ENCODE measurements around the gene SLC35A5.

Gene SLC35A5

GRCh38 chr3:112594856-112595255 lies 33.0 kb downstream of the SLC35A5 start:
- Histone ChIP-seq H4K20me1 (ENCODE audit: insufficient read depth, low read length) (no peaks in the 10 kb centered on the region), H3K4me1 (ENCODE audit: low read length) (no peaks in the 10 kb centered on the region), H2AFZ (ENCODE audit: low read length) (no peak overlapping the region), H3F3A (ENCODE audit: insufficient read depth, low read length) (no peaks in the 10 kb centered on the region), H3K9me2 (replicated peaks; ENCODE audit: insufficient read depth, low read length) (no peaks in the 10 kb centered on the region), H3K4me2 (ENCODE audit: low read depth, low read length) (no peak overlapping the region), H3K79me2 (ENCODE audit: low read length) (no peaks in the 10 kb centered on the region), H3K9me3 (replicated peaks; ENCODE audit: insufficient read depth, low read length) (no peaks in the 10 kb centered on the region), H3K4me3 (ENCODE audit: low read length) (no peak overlapping the region), H3K27ac (ENCODE audit: low read length) (no peak overlapping the region), H3K9ac (ENCODE audit: low read length) (no peak overlapping the region), H3K36me3 (replicated peaks; ENCODE audit: insufficient read depth, low read length) (no peaks in the 10 kb centered on the region), H3K27me3 (replicated peaks; ENCODE audit: insufficient read depth, low read length) (no peaks in the 10 kb centered on the region)
- DNase-seq = no peak
- no peak for TF ChIP-seq CTCF (IDR thresholded peaks at IDR 0.05; ENCODE audit: low read length)
- TF ChIP-seq EZH2 (optimal IDR thresholded peaks at IDR 0.05; ENCODE audit: low read depth, low read length) = no peak

DNA sequence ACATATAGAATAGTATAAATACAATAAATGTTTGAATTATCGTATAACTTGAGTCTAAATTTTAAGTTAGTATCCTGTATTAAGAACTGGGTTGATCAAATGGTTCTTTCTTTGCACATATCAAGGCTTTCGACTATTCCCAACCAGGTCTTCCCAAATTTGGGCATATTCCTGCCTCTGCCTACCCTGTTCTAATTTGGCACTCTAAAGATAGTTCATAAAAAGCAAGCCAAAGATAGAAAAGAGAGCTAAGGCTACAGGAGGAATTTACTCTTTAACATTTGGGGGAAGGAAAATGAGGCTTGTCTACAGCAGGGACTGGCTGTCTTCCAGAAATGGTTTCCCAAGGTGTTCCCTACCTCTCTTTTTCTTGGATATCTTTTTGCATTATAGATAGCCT lies 36.1 kb downstream of the SLC35A5 start:
- Histone ChIP-seq H3K36me3 (replicated peaks; ENCODE audit: insufficient read depth, low read length) (no peaks in the 10 kb centered on the region), H4K20me1 (ENCODE audit: insufficient read depth, low read length) (no peaks in the 10 kb centered on the region), H3K9me3 (replicated peaks; ENCODE audit: insufficient read depth, low read length) (no peaks in the 10 kb centered on the region), H2AFZ (ENCODE audit: low read length) (no peak overlapping the region), H3F3A (ENCODE audit: insufficient read depth, low read length) (no peaks in the 10 kb centered on the region), H3K4me1 (ENCODE audit: low read length) (no peaks in the 10 kb centered on the region), H3K4me3 (ENCODE audit: low read length) (no peak overlapping the region), H3K79me2 (ENCODE audit: low read length) (no peaks in the 10 kb centered on the region), H3K9me2 (replicated peaks; ENCODE audit: insufficient read depth, low read length) (no peaks in the 10 kb centered on the region), H3K27ac (ENCODE audit: low read length) (no peak overlapping the region), H3K9ac (ENCODE audit: low read length) (no peak overlapping the region), H3K4me2 (ENCODE audit: low read depth, low read length) (no peak overlapping the region), H3K27me3 (replicated peaks; ENCODE audit: insufficient read depth, low read length) (no peaks in the 10 kb centered on the region)
- DNase-seq = no peak
- TF ChIP-seq EZH2 (optimal IDR thresholded peaks at IDR 0.05; ENCODE audit: low read depth, low read length) (no peak), CTCF (IDR thresholded peaks at IDR 0.05; ENCODE audit: low read length) (no peak), EZH2phosphoT487 (IDR thresholded peaks at IDR 0.05; ENCODE audit: low read length) (no peak)

DNA sequence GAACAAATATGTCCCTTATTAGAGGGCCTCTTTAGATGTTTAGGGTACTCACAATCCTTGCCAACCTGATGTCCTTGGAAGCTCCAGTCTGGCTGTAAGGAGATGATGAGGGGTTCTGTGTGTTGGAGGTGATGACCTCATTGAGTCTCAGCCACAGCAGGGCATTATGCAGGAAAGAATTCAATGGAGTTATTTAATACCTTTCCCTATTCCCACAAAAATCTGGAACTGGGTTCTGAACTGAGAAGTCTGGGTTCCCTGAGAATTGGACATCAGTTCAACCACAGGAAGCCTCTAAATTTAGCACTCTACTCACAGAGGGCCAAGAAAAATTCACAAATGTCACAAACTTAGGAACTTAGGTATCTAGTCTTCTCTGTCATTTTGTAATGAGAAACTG lies 36.9 kb downstream of the SLC35A5 start:
- Histone ChIP-seq H3K27me3 (replicated peaks; ENCODE audit: insufficient read depth, low read length) (peaks cover 2% of the 10 kb centered on the region; the same call in 1 of the 2 replicates), H3K79me2 (ENCODE audit: low read length) (no peaks in the 10 kb centered on the region), H3K9me3 (replicated peaks; ENCODE audit: insufficient read depth, low read length) (no peaks in the 10 kb centered on the region), H3K36me3 (replicated peaks; ENCODE audit: insufficient read depth, low read length) (no peaks in the 10 kb centered on the region), H3K4me3 (ENCODE audit: low read length) (no peak overlapping the region), H3K27ac (ENCODE audit: low read length) (no peak overlapping the region), H3F3A (ENCODE audit: insufficient read depth, low read length) (no peaks in the 10 kb centered on the region), H2AFZ (ENCODE audit: low read length) (no peak overlapping the region), H3K9ac (ENCODE audit: low read length) (no peak overlapping the region), H3K4me2 (ENCODE audit: low read depth, low read length) (no peak overlapping the region), H4K20me1 (ENCODE audit: insufficient read depth, low read length) (no peaks in the 10 kb centered on the region), H3K4me1 (ENCODE audit: low read length) (no peaks in the 10 kb centered on the region), H3K9me2 (replicated peaks; ENCODE audit: insufficient read depth, low read length) (no peaks in the 10 kb centered on the region)
- no peak for DNase-seq
- TF ChIP-seq EZH2phosphoT487 (IDR thresholded peaks at IDR 0.05; ENCODE audit: low read length) = no peak
- TF ChIP-seq EZH2 (optimal IDR thresholded peaks at IDR 0.05; ENCODE audit: low read depth, low read length) = no peak
- TF ChIP-seq CTCF (IDR thresholded peaks at IDR 0.05; ENCODE audit: low read length) = no peak
